Activated effector memory CD4-positive, alpha-beta T cell treated with anti-CD3 and anti-CD28 coated beads, Interleukin-2, amount 50 U/mL, for 16 hours (primary cell): ENCODE measurements around the gene VEGFC.

Source experiments
- DNase-seq: peaks from one replicate; pipeline ENCODE4 v3.0.0-alpha.2; 2020

The VEGFC gene

DNA sequence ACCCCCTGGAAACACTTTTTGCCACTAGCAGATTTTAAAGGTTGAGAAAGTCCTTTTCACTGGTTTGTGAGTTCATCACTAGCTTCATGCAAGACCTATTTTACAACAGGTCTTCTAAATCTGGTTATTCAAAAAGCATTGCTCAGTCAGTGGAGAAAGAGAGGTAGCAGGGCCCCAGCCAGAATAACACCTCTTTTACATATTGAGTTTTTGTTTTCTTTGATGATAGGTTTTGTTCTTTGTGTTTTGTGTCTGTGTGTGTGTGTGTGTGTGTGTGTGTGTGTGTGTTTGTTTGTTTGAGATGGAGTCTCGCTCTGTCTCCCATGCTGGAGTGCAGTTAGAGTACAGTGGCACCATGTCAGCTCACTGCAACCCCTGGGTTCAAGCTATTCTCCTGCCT lies 2.7 kb upstream of the VEGFC start:
- DNase-seq, result no peak

DNA sequence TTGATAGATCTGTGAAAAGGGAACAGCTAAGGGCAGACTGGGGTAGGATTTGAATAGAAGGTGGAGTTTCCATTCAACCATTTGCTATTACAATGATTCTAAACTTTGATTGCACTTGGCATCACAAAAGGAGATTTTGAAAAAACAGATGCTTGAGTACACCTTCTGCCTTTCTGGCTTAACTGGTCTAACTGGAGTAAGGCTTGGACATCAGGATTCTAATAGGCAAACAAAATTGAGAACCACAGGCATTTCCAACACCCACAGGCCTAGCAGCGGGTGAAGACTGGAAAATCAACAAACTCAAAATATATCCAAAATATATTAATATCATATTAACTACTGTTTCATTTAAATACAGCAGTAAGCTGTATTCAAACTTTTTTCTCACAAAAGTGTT lies 1.9 kb upstream of the VEGFC start:
- DNase-seq, result no peak

DNA sequence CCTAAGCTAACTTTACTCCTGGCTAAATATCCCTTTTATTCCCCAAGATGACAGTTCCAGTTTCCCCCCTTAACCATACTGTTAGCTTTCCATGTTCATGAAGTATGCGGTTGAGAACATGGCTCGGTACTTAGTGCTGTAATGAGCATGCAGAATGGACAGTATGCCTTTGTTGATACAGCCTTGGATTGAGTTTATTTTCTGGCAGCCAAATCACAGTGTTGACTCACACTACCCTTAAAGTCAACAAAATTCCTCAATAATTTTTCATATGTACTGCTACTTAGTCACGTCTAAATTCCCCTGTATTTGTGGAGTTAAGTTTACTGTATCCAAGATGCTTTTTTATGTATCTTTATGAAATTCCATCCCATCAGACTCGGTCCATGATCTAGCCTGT lies 1.4 kb upstream of the VEGFC start:
- no peak for DNase-seq

DNA sequence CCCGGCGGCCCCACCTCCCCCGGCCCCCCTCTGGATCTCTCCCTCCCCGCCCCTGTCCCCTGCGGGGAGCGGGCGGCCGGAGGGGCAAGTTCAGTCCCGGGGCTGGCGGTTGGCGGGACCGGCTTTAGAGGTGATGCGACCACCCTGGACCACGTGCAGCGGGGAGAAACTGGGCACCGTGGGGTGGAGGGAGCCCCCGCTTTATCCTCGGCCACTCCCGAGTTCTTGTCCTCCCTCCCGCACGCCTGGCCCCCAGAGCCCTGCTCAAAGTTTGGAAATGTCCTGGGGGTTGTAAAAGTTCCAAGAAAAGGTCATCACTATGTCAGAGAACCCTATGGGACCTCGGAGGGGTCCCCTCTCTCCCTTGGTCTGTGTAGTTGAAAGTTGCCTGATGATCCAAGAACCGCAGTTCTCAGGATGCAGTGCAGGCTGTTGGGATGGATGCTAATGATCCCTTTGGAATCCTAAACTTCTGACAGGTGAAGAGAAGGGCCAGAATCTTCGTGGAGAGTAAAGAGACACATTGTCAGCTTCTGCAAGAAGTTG lies 411 bp upstream of the VEGFC start:
- no peak for DNase-seq

DNA sequence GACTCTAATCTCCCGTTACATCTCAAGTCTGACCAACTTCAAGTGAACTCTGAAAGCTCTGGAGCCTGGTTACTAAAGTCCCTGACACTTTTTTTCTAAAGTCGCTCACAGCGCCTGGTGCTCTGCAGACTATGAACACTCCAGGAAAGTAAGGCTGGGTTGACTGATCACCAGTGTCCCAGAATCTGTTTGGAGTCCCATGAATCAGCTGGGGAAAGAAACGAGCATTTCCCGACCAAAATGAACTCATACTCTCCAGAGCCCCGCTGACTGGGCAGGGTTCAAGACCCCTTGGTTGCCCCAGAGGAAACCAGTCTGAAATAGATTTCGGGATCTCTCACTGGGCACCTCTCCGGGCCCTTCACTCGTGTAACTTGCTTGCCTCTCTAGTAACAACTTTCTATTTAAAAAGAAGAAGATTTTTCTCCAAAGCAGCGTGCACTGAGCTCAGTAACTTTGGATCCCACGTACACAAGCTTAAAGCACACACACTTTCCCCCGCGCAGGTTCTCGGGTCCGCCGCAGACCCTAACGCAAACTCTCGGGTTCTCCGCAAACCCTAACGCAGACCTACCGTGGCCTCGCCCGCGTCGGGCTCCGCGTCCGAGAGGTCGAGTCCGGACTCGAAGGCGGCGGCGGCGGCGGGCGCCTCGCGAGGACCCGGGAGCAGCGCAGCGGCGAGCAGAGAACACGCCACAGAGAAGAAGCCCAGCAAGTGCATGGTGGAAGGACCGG lies 964 bp downstream of the VEGFC start:
- no peak for DNase-seq

DNA sequence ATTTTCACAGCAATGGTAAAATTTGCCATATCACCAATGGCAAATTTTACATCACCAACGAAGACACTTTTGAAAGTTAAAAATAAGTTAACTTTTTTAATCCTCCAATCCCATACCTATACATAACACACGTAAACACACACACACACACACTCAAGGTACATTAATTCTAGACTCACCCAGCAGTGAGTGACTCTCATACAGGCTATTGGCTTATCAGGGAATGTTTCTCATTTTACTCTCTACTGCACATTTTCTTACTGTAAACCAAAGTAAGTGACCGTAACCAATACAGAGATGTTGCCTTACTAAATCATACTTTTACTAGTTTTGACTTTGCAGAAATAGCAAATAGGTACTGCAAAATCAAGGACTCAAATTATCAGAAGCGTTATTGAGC lies 2.3 kb downstream of the VEGFC start:
- DNase-seq, result no peak

DNA sequence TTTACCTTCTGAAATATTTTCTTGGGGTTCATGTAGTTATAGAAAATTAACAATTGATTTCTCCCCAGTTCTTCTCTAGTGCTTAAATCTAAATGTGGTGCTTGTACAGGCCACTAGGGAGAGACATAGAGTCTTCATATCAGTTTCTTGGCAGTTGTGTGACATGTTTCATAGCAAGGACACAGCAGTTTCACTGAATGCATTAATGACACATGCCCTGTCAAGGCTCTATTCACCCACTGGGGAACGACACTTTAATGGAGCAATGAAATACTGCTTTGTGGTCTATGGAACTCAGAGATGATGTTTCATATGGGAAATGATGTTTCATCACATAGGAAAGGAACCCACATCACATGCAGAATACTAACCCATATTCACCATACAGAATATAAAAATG lies 2.8 kb downstream of the VEGFC start:
- no peak for DNase-seq

DNA sequence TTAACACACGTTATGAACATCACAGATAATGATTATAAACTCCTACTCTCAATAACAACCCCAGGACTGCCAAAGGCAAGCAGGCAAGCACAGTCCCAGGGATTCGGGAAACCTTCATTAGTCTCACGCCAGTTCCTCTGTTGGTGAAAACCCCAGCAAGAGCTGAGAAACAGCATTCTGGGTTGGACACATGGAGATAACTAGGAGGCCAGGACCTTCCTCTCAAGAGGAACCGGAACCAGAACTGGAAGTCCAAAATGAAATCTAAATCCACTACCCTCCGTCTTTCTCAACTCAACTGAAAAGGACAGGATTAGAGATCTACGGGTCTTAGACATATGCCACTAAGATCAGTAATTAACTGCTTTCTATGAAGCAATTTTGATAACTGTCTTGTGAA lies 3.8 kb downstream of the VEGFC start:
- no peak for DNase-seq

DNA sequence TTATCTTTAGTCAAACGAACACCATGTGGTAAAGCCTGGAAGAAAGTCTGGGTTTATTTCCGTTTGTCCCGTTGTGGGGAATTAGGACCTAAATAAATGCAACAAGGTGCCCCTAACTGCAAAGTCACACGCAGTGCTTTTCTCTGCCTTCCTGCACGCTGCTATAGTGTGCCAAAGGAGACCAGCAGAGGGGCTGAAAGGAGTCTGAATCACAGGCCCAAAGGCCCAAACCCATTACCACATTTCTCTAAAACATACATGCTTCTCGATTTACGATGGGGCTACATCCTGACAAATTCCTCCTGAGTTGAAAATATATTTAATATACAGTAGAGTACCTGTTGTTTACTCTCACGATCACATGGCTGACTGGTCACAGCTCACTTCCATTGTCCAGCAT lies 4.5 kb downstream of the VEGFC start:
- DNase-seq, result no peak

DNA sequence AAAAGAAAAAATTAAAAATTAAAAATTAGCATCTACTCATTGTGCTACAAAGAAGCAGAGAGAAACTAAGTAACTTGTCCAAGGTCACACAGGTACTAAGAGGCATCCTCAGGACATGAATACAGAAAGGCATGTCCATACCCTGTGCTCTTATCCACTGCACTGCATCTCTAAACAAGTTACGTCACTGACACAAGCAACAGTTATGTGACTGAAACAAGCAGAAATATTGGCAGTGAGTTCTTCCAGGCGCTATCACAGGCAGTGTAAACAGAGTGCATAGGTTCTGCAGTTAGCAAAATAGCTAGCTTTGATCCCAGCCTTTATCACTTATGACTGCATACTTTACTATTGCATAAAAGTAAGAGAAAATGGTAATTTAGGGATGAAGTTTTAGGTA lies 7.9 kb downstream of the VEGFC start:
- no peak for DNase-seq

DNA sequence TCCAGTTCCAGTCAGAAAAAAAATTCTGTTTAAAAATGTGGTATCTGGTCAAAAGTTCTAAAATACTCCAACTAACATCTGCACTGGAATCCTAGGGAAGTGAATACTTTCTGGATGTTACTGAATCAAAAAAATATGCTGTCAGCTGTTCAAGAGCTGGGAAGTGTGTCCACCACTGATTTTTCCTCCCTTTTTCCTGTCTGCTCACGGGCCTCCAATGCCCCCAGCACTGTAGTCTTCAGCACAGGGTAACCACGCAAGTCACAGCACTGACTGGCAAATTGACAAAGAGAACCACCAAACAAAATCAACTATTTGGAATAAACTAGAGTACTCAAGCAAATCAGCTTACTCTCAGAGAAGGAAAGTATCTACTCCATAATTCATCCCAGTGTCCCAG lies 9.9 kb downstream of the VEGFC start:
- DNase-seq, result no peak

DNA sequence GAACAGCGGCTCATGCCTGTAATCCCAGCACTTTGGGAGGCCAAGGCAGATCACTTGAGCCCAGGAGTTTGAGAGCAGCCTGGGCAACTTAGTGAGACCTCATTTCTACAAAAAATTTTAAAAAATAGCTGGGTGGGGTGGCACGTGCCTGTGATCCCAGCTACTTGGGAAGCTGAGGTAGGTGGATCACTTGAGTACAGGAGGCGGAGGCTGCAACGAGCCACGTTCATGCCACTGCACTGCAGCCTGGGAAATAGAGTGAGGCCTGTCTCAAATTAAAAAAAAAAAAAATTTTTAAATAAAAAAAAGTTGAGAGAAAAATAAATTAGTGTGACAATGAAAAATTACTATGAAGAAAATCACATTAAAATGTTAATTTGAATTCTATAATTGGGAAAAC lies 10.5 kb downstream of the VEGFC start:
- DNase-seq, result no peak

DNA sequence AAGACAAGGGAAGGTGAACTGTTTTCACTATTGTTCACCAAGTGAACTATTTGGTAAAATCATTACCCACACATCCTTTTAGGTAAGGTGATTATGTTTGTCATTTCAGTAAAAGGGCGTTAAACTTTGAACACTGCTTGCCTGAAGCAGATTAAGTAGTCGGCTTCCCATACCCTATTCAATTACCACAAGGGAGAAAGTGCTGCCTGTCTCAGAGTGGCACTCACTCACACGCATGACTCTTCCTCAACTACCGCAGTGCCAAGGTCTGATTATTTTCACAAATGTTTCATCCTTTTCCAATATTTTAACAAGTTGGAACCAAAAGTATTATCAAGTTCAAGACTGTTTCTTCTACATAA lies 11.0 kb downstream of the VEGFC start:
- DNase-seq, result no peak

DNA sequence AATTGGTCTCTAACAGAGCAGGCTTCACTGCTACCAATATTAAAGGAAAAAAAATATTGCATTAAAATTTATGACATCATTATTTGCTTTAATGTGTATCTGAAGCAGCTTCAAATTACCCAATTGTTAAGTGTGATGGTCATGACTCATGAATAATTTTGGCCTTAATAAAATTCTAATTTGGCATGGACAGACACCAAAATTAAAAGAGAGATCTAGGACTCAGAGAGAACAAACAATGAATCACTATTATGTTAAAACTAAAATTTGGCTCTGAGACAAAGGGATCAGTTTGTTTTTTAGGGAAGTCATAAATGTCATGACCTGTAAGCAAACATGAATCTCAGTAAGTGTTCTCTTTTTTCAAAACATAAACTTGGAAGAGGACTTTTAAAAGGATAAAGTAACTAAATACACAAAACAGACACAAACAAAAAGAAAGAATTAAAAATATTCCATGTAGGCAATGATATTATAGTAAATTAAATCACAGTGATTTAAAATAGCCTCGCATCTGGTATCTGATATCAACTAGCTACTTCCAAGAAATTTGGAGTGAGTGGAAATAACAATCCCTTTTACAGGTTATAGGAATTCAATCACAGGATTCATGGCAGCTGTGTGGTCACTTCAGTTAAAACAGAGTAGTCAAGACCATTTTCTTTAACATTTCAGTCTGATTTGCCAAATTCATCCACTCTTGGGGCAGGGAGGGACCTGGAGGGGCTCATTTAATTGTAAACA lies 11.6 kb downstream of the VEGFC start:
- DNase-seq, result no peak

DNA sequence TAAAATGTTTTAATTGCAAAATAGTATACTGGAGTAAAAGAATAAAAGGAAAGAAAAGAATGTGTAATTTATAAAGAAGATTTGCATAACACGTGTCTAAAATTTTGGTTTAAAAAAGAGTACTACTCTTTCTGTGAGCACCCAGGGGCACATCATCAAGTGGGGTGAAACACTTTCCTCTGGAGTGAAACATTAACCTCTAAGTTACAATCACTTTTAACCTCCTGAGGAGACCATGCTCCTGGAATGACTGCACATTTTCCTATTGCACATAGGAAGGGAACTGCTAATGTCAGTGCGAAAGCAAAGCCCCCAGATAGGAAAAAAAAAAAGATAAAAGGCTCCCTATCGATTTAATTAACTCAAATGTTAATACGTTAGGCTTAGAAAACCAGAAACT lies 13.3 kb downstream of the VEGFC start:
- no peak for DNase-seq

DNA sequence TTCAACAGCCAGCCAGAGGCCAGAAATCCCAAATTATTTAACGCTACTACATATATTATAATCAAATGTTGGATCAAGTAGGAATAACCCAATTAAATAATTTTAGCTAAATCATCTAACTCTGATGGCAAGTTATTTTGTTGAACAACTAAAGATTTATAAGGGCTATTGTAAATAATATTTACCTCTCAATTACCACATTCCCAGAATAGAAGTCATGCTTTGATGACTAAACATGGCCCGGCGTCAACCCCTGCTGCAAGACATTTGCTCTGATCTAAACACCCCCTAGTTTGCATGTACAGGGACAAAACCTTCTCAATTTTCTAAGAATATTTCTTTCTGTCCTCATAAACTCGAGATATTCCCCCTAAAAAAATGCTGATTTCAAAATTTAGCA lies 14.2 kb downstream of the VEGFC start:
- DNase-seq, result no peak

DNA sequence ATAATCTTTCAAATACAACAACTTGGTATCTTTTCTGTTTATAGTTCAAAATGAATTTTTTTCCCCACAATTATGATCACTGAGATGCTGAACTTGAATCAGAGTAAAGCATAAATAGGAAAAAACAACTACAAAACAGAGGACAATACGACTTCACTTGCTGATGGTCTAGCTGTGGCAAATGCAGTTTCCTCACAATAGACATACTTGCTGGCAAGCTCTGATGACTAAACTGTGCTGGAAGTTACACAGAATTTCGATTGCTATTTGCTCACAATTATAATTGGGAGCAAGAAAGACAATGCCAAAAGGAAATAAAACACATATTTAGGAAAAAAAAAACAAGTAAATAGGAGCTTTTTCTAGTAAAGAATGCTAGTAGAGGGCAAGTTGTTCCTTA lies 14.7 kb downstream of the VEGFC start:
- no peak for DNase-seq

DNA sequence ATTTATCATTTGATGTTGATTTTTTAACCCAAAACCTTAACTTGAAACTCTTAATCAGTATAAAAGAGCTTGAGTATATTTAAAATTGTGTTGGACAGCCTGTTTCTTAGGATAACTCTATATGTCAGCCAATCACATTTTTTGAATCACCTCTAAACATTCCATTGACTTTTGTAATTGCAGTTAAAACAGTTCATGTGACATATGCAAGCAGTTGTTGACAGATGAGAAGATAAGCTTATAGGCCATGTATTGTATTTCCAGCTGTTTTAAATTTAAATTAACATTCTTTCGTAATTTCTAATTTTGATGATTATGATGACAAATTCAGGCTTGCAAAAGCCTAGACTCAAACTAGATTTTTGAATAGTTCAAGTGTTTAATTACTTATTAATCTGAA lies 17.4 kb downstream of the VEGFC start:
- DNase-seq, result no peak

DNA sequence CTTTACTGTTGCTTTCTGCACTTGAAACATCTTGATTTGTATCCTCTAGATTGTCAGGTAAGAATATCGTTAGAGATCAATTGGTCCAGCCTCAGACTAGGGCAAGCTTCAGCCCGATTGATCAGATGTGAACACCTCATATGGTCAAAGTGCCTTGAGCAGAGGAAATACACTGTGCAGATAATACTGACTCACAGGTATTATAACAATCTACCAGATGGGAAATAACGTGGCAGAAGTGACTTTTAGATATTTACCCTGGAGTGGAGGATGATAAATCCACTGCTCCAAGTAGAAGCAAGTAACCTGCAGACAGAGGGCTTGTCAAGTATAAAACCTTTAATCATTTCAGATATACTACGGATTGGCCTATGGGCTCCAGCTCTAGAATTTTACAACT lies 17.9 kb downstream of the VEGFC start:
- DNase-seq, result no peak

DNA sequence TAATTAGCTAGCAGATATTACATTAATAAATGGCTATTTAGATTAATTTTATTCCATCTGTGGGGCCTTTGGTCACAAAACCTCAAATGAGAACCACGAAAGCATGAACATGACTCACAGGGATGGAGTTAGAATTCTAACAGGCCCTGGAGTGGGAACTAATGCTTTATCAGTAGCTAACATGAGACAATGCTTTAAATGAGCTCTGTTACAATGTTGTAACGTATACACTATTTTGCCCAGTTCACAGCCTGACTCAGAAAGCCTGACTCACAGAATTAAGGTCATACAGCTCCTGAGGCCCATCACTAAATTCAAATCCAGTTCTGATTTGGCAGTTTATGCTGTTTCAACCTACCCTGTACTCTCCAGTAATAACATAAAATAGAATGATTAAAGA lies 23.2 kb downstream of the VEGFC start:
- DNase-seq, result no peak

DNA sequence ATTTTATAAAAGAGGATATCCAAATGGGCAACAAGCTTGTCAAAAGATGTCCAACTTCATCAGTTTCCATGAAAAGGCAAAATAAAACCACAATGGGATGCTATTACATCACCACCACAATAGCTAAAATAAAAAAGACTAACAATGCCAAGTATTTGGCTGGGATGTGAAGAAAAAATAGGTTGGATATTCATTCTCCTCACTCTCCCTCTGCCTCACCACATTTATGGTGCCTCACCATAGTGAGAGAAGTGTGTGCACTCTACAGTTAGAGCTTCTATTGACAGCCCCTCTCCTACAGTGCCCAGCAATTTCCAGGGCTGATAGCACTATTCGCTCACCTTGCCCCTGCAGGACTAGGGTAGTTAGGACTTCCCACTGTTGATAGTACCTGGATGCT lies 25.5 kb downstream of the VEGFC start:
- DNase-seq, result no peak

DNA sequence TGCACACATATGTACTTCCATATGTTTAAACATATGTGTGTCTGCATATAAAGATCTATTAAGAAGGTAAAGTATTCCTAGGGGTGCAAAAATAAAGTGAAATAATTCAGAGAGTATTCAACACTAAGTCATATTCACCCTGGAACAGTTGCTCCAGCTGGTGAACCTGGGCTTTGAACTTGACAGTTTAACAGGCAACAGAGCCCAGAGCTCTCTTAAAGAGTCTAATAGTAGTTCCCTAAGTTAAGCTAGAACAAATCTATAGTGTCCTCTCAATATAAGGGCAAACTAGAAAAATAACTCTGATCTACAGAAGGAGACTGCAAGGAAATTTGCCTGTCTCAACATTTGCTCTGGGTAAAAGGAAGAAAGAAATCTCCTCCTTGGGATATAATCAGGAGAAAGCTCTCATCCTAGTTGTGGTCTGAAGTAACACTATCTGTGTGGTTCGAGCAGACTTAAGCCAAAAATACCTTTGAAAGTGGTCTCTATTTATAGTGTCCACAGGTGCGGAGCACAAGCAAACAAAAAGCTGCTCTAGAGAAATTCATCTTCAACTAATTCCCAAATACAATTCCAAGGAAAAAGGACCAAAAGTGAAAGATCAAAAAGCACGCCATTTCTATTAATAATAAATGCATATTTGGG lies 29.9 kb downstream of the VEGFC start:
- no peak for DNase-seq

DNA sequence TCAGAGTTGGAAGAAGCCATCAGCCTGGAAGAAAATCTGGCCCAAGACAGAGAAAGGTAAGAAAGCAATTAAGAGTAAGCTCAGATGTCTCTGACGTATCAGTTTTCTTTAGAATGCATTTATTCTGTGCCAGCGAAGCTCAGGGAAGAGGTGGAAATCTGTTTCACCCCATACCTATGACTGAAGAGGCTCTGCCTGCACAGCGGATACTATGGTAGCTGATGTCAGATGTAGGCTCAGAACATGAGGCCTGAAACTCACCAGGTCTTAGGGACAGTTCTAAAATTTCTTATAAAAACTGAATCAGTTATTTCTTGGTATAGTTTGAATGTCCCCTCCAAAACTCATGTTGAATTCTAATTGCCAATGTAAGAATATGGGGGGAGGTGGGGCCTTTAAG lies 30.9 kb downstream of the VEGFC start:
- DNase-seq, result no peak

DNA sequence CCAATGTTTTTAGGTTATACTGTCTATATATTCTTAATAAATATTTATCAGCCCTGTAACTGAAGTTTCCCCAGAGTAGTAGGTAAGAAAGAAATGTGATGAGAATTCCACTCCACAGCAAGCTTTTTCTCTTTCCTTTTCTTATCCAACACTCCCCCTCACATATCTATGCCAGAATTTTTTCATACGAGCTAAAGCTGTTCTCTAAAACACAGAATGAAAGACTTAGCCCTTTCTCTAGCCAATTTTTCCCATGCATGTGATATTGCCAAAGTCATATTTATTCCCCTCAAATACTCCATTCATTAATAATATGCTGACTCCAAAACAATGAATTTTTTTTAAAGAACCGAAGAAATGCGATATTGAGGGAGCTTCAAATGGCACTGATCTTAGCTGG lies 32.3 kb downstream of the VEGFC start:
- DNase-seq, result no peak
